NK-92 (cell line): Measurements from ENCODE around the gene F12.
"Not testable (repeated sequence)": the region's sequence is repeated elsewhere in the genome, so short reads cannot be mapped to it uniquely, and the experiment has no call there.

Experiments
- DNase-seq: peaks from one replicate; lab custom pipeline; 2025; ENCODE audit not compliant: unreplicated experiment; lab: John Stamatoyannopoulos, UW

Gene F12

DNA sequence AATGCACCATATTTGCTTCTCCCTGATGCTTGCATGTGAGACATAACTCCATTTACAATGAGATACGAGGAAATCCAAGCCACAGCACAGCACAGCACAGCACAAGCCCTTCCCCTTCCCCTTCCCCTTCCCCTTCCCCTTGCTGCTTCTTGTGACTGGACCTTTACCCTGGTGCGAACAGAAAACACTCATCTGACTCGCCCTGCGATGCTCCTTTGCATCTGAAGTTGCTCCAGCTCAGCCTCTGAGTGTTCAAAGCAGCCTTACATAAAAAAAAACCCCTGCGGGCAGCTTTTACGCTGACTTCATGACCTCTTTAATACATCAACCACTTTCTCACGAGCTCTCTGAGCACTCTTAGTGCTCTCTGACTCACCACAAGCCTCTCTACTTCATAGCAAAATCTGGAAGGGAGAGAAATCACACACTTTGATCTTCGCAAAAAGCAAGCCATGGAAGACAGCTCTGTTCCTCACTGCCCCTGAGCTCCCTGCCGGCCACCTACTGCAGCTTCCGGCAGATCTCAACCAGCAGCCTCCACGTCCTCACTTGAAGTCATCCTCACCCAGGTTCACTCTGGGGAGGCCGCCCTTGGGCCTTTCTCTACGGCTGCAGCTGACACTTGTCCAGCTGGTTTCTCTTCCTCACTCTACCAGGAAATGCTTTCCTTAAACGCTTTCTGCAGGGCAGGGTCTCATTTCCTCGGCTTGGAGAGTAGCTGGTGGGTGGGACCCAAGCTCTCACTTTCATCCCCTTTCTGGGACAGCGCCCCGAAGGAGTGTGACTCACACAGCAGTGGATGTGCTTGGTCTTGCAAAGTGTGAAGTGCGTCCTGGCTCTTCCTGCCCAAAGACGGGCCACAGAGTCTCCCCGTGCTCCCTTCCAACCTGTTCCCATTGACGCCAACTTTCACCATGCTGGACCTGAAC lies 19.9 kb downstream of the F12 start:
- no peak for DNase-seq

DNA sequence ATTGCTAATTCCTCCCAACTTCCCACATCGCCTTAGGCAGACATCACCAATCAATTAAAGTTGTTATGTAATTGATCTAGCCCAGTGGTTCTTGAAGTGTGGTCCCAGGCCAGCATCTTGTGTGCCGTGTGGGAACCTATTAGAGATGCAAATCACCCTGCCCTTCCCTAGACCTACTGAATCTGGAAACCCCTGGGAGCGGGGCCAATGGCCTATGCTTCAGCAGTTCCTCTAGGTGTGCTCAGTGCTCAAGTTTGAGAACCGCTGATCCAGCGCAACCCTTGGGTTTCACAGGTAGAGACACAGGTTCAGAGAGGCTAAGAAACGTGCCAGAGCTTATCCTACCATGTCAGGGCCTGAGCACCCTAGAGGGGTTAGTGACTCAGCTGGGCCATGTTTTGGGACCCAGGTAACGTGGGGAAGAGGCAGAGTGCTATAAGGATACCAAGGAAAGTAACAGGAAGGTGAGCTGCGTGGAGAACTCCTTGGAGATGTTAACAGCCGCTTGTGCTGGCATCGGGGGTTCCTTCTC lies 20.8 kb downstream of the F12 start:
- no peak for DNase-seq

DNA sequence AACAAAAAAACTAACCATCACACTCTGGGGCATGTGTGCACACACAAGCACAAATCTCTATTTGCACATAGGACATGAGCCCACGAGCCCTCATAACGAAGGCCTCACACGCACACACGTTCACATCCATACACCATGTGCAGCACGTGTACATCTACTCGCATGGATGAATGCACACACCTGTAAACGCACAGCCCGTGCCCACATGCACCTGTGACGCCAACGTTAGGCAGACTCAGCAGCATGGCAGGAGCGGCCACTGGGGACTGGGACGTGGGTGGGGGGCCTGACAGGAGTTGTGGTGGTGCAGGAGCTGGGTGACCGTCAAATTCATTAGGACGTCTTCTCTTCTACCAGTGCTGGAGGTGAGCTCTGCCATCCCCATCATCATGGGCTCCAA lies 22.0 kb downstream of the F12 start:
- DNase-seq: no peak

DNA sequence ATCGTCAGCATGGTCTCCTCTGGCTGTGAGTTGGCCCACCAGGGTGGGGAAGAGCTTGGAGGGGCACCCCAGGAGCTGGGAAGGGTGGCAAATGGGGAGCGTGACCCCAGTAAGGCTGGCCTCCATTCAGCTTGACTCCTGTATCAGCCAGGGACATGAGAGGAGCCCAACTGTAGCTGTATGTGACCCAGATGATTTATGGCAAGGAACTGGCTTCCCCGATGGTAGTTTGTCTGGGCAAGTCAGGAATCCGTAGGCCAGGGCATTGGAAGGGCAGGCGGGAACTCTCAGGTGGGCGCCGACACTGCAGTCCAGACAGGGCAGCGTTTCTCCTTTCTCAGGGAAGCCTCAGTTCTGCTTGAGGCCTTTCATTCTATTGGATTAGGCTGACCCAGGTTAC lies 22.8 kb downstream of the F12 start:
- DNase-seq: no peak

DNA sequence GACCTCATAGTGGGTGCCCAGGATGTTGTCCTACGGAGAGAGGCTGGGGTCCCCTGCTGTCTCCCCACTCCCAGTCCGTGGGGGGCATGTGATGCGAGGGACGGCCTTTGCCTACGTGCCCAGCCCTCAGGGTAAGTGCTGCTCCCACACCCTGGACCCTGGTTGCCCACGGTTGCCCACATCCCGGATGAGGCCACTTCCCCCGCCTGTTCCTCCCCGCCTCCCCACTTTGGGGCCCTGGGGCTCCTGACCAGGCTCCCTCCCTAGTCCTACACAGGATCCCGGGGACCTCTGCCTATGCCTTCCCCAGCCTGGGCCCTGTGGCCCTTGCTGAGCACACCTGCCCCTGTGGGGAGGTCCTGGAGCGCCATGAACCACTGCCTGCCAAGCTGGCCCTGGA lies 23.6 kb downstream of the F12 start:
- DNase-seq: no peak

DNA sequence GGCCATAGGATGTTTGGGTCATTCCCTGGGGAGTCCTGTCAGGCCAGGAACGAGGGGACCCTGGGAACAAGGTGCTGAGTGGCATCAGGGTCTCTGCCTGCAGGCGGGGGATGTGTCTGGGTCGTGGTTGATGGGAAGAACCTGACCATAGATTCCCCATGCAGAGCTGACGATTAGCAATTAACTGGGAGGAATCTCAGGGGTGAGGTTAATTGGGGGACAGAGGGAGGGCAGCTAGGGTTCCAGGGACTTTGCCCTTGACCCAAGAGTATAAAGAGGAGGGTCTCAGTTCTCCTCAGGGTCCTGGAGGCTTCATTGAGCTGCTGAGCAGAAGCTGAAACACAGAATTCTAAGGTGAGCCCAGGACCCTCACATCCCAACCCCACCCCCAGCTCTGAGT lies 25.2 kb downstream of the F12 start, which contains the start of gene SLC34A1:
Gene SLC34A1, plus strand, starts transcription at position 301 of the 400 bp plus-strand sequence. CDS start 1,308 bp downstream, outside the sequence.
- no peak for DNase-seq

DNA sequence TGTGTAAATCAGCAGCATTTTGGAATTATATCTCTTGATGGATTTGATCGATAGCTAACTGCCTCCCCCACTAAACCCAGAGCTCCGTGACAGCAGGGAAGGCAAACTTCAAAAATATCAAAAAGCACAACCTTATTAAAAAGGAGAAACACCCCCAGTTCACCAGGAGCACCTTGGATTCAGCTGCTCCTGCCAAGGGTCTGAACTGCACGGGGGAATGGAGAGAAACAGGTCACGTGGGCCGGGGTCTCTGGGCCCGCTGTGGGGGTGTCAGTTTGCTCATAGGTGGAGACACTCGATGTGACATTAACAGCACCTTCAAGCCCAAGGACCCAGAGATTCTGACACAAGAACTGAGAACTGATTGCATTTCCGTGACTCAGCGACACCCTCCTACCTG lies 26.2 kb downstream of the F12 start:
- DNase-seq: no peak

DNA sequence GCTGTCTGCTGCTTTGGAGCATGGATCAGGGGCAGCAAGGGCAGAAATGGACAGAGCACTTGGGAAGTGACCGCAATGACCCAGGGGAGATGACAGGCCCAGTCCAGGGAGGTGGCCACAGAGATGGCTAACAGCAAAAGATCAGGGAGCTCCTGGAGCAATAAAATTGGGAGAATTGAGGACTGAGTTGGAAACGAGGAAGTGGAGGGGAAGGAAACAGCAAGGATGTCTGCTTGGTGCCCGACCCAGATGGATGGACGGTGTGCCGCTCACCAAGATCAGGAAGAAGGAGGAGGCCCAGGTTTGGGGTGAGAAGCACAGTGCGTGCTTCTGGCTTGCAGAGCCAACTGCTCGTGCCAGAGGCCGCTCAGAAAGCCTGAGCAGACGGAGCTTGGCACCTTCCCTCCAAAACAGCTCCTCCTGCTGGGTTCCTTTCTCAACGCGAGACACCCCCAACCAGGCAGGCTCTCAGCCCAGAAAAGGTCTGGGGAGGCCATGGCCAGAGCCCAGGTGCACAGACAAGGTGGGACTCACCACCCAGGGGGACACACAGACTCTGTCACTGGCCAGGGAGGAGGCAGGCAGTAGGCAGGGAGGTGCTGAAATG lies 26.8 kb downstream of the F12 start:
- no peak for DNase-seq

DNA sequence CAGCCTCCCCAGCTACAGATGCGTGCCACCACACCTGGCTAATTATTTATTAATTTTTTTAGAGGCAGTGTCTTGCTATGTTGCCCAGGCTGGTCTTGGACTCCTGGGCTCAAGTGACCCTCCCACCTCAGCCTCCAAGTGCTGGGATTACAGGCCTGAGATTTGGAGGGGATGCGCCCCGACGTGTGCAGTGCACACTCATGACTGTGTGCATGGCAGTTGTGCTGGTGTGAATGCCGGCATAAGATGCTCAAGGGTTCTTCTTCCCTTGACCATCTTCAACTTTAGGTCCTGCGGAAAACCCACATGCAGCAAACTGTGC lies 28.6 kb downstream of the F12 start:
- no peak for DNase-seq

DNA sequence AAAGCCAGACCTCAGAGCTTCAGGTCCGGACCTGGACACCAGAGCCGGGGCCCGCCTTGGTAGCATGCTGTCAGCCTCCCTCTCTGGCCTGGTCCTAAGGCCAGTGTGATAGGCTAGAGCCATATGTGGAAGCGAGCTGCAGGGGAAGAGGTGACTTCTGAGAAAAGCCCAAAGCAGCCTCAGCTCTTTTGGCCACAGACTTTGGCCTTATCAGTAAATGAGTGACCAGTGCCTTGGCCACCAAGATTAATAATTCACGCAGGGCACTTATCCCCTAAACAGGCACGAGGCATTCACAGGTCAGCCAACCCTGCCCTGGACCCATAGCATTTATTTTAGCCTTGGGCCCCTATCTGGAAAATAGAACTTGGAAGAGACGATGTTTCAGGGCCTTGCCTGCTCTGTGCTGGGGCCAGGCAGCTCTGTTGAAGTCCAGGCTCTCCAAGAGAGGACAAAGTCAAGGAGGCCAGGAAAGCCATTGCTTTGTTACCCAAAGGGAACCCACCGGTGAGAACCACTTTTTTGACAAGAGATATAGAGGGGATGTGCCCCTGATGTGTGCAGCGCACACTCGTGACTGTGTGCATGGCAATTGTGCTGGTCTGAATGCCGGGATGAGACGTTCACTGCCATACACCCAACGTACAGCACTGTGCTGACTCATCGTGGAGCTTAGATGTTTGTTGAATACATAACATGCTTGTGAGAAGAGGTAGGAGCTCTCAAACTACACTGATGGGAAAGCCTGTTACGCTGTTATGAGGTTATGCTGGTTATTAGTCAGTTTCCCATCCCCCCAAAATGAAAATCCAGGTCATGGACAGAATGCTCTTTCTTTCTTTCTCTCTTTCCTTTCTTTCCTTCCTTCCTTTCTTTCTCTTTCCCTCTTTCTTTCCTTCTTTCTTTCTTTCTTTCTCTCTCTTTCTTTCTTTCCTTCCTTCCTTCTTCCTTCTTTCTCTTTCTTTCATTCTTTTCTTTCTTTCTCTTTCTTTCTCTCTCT lies 30.2 kb downstream of the F12 start:
- no peak for DNase-seq

DNA sequence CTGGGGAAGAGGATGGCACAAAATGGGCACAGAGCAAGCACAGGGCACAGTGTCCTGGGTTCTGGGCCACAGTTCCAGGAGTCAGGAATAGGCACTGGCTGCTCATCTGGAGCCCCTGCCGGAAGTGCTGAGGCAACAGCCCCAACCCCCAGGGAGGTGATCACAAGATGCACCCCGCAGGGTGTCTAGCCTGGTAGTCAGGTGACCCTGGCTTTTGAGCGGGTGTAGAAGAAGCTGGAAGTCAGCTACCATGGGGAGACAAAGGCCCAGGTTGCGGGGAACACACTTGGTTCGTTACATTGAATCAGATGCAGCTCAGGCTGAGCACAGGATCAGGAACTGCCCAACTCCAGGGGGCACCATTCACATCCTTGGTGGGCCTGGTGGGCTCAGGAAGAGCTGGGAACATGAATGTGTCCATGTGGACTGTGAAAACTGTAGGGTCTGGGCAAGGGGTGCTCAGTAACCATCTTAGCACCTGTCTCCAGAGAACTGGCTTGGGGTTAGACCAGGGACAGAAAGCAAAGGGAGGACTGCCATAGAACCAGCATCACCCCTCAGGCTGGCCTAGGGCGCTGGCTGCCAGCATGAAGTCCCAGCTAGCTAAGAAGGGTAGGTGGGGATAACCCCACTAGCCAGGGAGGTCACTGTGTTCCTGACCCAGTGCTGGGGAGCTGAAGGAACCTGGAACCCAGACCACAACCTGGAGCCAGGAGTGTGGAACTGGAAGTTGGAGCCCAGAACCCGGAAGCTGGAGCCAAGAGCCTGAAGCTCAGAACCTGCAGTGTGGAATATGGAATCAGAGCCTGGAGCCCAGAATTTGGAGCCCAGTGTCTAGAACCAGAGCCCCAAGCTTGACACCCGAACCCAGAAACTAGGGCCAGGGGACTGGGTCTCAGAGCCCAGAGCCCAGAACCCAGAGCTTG lies 31.2 kb downstream of the F12 start:
- DNase-seq: no peak

DNA sequence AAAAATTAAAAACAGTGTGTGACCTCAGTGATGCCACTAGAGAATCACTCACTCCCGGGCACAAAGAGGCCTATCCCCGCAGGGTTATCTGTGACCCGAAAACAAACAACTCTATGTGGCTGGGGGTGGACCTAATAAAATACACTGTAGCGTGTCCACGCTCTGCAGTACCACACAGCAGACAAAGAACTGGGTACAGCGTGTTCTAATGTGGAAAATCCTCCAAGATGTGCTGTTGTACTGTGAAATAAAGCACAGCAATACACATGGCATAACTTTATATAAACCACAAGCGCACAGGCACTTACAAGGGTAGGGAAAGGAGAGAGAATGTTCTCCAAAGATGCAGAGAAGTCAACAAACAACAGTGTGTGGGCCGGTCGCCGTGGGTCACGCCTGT lies 33.3 kb downstream of the F12 start:
- no peak for DNase-seq

DNA sequence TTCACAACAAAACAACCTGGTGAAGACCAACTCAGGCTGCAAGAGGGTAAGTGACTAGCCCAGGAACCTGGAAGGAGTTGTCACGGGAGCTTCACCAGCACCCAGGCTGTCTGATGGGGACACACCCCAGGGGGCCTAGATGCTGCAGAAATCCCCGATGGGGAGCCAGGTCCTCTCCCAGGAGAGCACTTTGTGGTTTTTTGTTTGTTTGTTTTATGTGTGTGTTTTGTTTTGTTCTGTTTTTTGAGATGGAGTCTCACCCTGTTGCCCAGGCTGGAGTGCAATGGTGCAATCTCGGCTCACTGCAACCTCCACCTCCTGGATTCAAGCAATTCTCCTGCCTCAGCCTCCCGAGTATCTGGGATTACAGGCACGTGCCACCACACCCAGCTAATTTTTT lies 33.8 kb downstream of the F12 start:
- DNase-seq: not testable (repeated sequence)

DNA sequence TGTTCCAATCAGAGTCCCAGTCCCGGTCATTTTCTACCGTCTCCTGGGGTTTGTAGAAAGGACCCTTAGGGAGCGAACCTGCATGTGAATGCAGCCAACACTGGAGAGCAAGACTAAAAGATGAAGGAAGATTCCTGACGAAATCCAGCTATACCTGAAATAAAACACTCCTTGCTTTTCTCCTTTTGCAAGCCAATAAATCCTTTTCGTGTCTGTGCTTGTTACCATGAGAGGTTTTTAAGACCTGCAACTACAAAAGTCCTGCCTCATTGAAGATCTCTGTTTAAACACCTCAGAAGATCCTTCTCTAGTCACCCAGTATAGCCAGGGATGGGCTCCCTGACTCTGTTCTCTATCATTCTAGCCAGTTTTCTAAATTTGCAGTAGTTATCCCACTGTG lies 35.2 kb downstream of the F12 start:
- no peak for DNase-seq

DNA sequence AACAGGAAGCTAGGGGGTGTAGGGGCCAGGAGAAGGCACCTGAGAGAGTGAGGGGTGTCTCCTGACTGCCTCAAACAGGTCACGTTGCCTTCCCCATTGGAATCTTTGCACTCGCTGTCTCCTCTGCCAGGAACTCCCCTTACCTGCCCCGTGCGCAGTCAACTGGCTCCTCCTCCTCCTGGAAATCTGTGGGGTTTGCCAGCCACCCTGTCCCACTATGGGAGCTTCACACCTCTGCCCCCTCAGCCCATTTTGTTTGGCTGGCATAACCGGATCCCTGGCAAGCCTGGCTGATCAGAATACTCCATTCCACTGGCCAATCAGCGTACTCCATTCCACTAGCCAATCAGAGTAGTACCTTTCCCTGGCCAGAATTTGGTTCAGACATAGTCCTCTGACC lies 35.6 kb downstream of the F12 start:
- DNase-seq: no peak

DNA sequence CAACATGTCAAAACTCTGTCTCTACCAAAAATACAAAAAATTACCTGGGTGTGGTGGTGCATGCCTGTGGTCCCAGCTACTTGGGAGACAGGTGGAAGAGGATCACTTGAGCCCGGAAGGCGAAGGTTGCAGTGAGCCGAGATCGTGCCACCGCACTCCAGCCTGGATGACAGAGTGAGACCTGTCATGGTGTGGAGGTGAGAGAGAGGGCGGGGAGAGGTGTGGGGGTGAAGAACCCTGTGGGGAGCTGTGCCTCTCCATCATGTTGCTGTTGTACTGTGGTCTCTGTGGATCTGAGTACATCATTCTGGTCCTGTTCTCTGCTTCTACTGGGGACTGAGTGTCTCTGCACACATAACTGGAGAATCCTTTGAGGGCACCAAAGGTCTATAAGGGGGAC lies 36.5 kb downstream of the F12 start:
- no peak for DNase-seq

DNA sequence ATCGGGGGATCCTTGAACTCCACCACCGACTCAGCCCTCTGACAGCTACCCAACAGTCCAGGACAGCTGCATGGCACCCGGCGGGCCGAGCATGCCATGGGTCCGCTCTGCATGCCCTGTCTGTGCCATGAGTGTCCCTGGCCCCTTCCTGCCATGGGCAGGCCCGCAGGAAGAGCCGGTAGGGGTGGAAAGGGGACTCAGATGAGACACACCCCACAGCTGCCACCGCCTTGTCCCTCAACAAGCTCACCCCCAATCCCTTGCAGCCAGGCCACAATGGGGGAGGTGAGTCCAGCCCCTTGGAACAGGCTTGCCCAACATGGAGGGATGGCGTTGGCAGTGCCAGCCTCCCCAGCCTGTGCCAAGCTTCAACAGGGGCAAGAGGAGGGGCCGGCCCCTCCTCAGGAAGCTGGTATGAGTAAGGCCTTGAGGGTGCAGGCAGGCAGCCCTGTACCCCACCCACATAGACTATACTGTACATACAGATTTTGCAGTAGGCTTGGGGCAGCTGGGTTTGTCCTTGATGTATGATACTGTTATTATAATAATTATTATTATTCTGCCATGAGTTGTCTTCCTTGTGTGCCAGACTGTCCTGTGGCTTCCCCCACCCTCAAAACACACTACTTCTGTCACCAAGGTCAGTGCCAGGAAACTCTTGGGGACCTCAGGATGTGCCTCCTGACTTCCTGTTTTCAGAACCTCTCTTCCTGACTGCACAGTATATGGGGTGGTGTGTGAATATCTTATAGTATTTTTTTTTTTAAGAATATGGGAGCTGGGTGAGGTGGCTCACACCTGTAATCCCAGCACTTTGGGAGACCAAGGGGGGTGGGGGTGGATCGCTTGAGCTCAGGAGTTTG lies 37.1 kb downstream of the F12 start:
- no peak for DNase-seq

DNA sequence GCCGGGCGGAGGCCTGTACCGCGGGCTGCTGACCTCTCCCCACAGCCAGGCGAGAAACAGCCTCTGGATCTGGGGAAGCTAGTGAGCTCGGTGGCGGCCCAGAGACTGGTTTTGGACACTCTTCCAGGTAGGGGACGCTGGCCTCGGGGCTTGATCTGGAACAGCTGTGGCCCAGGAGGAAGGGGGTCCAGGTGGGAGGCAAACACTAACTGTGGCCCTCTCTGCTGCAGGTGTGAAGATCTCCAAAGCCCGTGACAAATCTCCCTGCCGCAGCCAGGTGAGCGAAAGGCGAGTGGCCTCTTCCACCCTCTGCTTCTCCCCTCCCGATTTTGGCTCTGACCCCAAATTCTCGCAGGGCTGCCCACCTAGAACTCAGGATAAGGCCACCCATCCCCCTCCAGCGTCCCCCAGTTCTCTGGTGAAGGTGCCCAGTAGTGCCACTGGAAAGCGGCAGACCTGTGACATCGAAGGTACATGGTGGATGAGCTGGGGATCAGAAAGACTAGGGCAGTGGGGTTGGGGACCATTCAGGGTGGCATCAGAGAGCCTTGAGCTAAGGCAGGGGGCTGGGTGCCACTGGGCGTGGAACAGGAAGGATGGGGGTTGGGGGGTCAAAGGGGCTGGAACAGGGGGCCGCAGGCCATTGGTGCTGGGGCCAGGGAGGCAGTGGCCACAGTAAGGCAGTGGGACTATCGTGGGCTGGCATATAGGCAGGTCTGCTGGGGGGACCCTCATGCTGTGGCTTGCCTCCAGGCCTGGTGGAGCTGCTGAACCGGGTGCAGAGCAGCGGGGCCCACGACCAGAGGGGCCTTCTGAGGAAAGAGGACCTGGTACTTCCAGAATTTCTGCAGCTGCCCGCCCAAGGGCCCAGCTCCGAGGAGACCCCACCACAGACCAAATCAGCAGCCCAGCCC lies 38.0 kb downstream of the F12 start:
- DNase-seq: no peak
